Prostate gland (tissue), 2 donors: Measurements from ENCODE around the gene BARX1.

ENCODE experiments used
- POLR2A ChIP-seq: fragments of 450-650 bp; IDR thresholded peaks from one replicate; pipeline ENCODE4 v1.6.1; 2016; ENCODE audit warnings: antibody characterized with exemption, mild to moderate bottlenecking
- POLR2AphosphoS5 ChIP-seq: sonication (generic); formaldehyde crosslinking; IDR thresholded peaks from one replicate; pipeline ENCODE4 v1.6.1; 2017; ENCODE audit warnings: antibody characterized with exemption
- TF ChIP-seq, protein P1 (sequence below), 4 experiments: fragments of 200-600 bp in 2 of 4; fragments of 450-650 bp in 2 of 4; sonication (generic) in 2 of 4; IDR thresholded peaks; 1 replicate in 3 of 4; 2 replicates in 1 of 4; pipeline ENCODE4 v1.5.1; 2016 to 2019; ENCODE audit warnings: antibody characterized with exemption in 4 of 4, mild to moderate bottlenecking in 2 of 4, moderate library complexity in 2 of 4

DNA sequence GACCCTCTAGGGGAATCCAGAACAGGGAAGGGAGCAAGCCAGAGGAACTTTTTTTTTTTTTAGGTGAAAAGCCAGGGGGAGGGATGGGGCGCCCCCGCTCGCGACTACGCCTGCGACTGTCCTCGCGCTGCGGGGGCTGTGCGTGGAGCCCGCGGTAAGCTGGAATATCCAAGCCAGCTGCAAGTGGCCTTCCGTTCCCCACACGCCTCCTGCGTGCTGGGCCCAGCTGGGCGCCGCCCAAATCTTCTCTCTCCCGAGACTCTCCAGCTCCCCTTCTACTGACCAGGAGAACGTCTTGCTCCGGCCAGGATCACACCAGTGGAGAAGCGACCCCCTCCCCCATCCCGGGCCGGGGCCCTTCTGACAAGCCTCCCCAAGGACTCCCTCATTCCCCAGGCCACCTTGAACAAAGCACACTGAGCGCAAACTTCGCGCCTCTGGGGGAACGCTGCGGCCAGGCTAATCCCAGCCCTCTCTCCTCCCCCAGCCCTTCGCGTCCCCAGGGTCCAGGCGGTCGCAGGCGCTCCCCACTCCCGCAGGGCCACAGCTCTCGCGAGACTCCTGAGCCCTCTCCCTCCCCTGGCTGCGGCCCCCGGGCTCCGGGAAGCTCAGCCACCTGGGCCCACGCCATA, 6.6 kb downstream of the BARX1 start:
- TF ChIP-seq, protein P1, sequence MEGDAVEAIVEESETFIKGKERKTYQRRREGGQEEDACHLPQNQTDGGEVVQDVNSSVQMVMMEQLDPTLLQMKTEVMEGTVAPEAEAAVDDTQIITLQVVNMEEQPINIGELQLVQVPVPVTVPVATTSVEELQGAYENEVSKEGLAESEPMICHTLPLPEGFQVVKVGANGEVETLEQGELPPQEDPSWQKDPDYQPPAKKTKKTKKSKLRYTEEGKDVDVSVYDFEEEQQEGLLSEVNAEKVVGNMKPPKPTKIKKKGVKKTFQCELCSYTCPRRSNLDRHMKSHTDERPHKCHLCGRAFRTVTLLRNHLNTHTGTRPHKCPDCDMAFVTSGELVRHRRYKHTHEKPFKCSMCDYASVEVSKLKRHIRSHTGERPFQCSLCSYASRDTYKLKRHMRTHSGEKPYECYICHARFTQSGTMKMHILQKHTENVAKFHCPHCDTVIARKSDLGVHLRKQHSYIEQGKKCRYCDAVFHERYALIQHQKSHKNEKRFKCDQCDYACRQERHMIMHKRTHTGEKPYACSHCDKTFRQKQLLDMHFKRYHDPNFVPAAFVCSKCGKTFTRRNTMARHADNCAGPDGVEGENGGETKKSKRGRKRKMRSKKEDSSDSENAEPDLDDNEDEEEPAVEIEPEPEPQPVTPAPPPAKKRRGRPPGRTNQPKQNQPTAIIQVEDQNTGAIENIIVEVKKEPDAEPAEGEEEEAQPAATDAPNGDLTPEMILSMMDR (IDR thresholded peaks at IDR 0.05) = no peak
- no peak for TF ChIP-seq POLR2A
- TF ChIP-seq POLR2AphosphoS5 = no peak
